Keratinocyte (primary cell): ENCODE data around the gene GPR34. TPM values are rescaled to one million over a fixed set of nuclear protein-coding genes. Genes with fewer than 3 reads are reported as not detected.

ENCODE experiments used
- DNase-seq: peaks from one replicate; pipeline ENCODE4 v3.0.0-alpha.2; 2011; ENCODE audit warnings: low read depth, missing footprints, low spot score
- FAIRE-seq: peaks from 2 replicates; lab custom pipeline; 2011; peaks lifted over from hg19 to GRCh38; lab: Jason Lieb, UNC
- H2AFZ ChIP-seq: 2 replicates; pipeline ENCODE4 v1.6.0; 2012; ENCODE audit warnings: low read length, control low read depth, inconsistent platforms; ENCODE audit not compliant: control insufficient read depth
- H3K27ac ChIP-seq: 2 replicates; pipeline ENCODE4 v1.5.1; 2011; ENCODE audit warnings: low read length; ENCODE audit not compliant: control insufficient read depth, insufficient read depth
- H3K27me3 ChIP-seq: 3 replicates; pipeline ENCODE4 v1.6.0; 2011; ENCODE audit warnings: low read length; ENCODE audit not compliant: control insufficient read depth, insufficient read depth; ENCODE audit errors: extremely low read depth
- H3K36me3 ChIP-seq, 2 experiments: 2 replicates in 1 of 2; 3 replicates in 1 of 2; pipeline ENCODE4 v1.5.1; 2011; ENCODE audit warnings: low read length in 2 of 2, mild to moderate bottlenecking in 1 of 2; ENCODE audit not compliant: control insufficient read depth in 2 of 2, insufficient read depth in 2 of 2; ENCODE audit errors: extremely low read depth in 1 of 2
- H3K4me1 ChIP-seq: 3 replicates; pipeline ENCODE4 v1.5.1; 2011; ENCODE audit warnings: low read length; ENCODE audit not compliant: control insufficient read depth, insufficient read depth; ENCODE audit errors: extremely low read depth
- H3K4me2 ChIP-seq: 3 replicates; pipeline ENCODE4 v1.6.0; 2011; ENCODE audit warnings: low read depth, low read length; ENCODE audit not compliant: control insufficient read depth, insufficient read depth; ENCODE audit errors: extremely low read depth
- H3K4me3 ChIP-seq, 3 experiments: fragments of 200-600 bp in 1 of 3; sonication (generic) in 1 of 3; 2 replicates in 2 of 3; 3 replicates in 1 of 3; pipeline ENCODE4 v1.5.1; 2011 to 2016; ENCODE audit warnings: low read length in 3 of 3, mild to moderate bottlenecking in 3 of 3, control low read depth in 2 of 3, inconsistent platforms in 1 of 3, low read depth in 1 of 3, mixed read lengths in 1 of 3, mixed run types in 1 of 3, moderate library complexity in 1 of 3; ENCODE audit not compliant: control insufficient read depth in 2 of 3, insufficient read depth in 2 of 3; ENCODE audit errors: extremely low read depth in 1 of 3
- H3K79me2 ChIP-seq: 2 replicates; pipeline ENCODE4 v1.6.0; 2012; ENCODE audit warnings: low read length; ENCODE audit not compliant: control insufficient read depth, insufficient read depth
- H3K9ac ChIP-seq: 3 replicates; pipeline ENCODE4 v1.6.0; 2011; ENCODE audit warnings: low read length; ENCODE audit not compliant: control insufficient read depth, insufficient read depth; ENCODE audit errors: extremely low read depth
- H3K9me1 ChIP-seq: 3 replicates; pipeline ENCODE4 v1.6.0; 2011; ENCODE audit warnings: low read length; ENCODE audit not compliant: control insufficient read depth, insufficient read depth; ENCODE audit errors: extremely low read depth
- H3K9me3 ChIP-seq: 2 replicates; pipeline ENCODE4 v1.5.1; 2012; ENCODE audit warnings: low read depth, low read length; ENCODE audit not compliant: control insufficient read depth
- H4K20me1 ChIP-seq: 3 replicates; pipeline ENCODE4 v1.6.0; 2011; ENCODE audit warnings: low read length; ENCODE audit not compliant: control insufficient read depth, insufficient read depth; ENCODE audit errors: extremely low read depth
- CTCF ChIP-seq, 3 experiments: IDR thresholded peaks in 1 of 3; conservative IDR thresholded peaks in 1 of 3; optimal IDR thresholded peaks in 1 of 3; 2 replicates in 2 of 3; 3 replicates in 1 of 3; pipeline versions ENCODE3 to v1.5.1; 2011; ENCODE audit warnings: low read length in 3 of 3, mild to moderate bottlenecking in 3 of 3, moderate library complexity in 2 of 3, control low read depth in 1 of 3, inconsistent platforms in 1 of 3; ENCODE audit not compliant: insufficient read depth in 2 of 3; ENCODE audit errors: extremely low read depth in 1 of 3
- EZH2 ChIP-seq: IDR thresholded peaks from one replicate; pipeline ENCODE4 v1.6.1; 2012; ENCODE audit warnings: inconsistent platforms, mild to moderate bottlenecking, low read length, moderate library complexity
- dilution Hi-C: fragments of 300-500 bp; cut with MboI; formaldehyde crosslinking; loops from one replicate; pipeline ENCODE4 v1.7.0; 2020; ENCODE audit warnings: low sequenced_read_pairs; ENCODE audit not compliant: extremely low pct_ligation_motif_present
- polyA plus RNA-seq, 5 experiments: library from polyadenylated mRNA; depleted of rRNA in 3 of 5; stranded (reverse) in 3 of 5; stranded (forward) in 1 of 5; unstranded in 1 of 5; fragments of >200 nt; gene quantifications; 1 replicate in 1 of 5; 2 replicates in 3 of 5; 3 replicates in 1 of 5; pipeline versions ENCODE4 v1.2.1 to v1.2.3, GENCODE V29; 2011 to 2012; ENCODE audit warnings: missing spikeins in 2 of 5, low read depth in 1 of 5, low replicate concordance in 1 of 5

The GPR34 gene
- polyA plus RNA-seq, 1 donor (not counting 4 experiments of a cell fraction or from before 2014, with no cell fraction given): not detected

GRCh38 chrX:41720125-41720779 lies 31.5 kb downstream of the GPR34 start:
- FAIRE-seq (no peak), DNase-seq (no peak)
- no peaks in the 10 kb centered on the region for H3K9me1 ChIP-seq
- no peaks in the 10 kb centered on the region for H4K20me1 ChIP-seq
- H3K36me3 ChIP-seq: no peaks in the 10 kb centered on the region
- H2AFZ ChIP-seq: no peak overlapping the region
- H3K4me3 ChIP-seq: no peak overlapping the region
- H3K4me1 ChIP-seq: no peaks in the 10 kb centered on the region
- H3K9ac ChIP-seq: no peak overlapping the region
- H3K9me3 ChIP-seq: peaks cover 3% of the 10 kb centered on the region
- dilution Hi-C loops: no loop called here
- no peaks in the 10 kb centered on the region for H3K79me2 ChIP-seq
- TF ChIP-seq EZH2 (no peak), CTCF (optimal IDR thresholded peaks at IDR 0.05 in 1 of 3, IDR thresholded peaks at IDR 0.05 in 1 of 3, conservative IDR thresholded peaks at IDR 0.05 in 1 of 3; ENCODE audit: extremely low read depth in 1 of 3, insufficient read depth in 2 of 3, low read length in 3 of 3) (no peak)
- H3K27me3 ChIP-seq: no peaks in the 10 kb centered on the region
- H3K27ac ChIP-seq: no peak overlapping the region
- no peak overlapping the region for H3K4me2 ChIP-seq

GRCh38 chrX:41721590-41721989 lies 32.8 kb downstream of the GPR34 start:
- no peak overlapping the region for H3K4me3 ChIP-seq
- no peaks in the 10 kb centered on the region for H3K36me3 ChIP-seq
- H3K4me2 ChIP-seq: no peak overlapping the region
- H3K27me3 ChIP-seq: no peaks in the 10 kb centered on the region
- FAIRE-seq: no peak
- H3K4me1 ChIP-seq: no peaks in the 10 kb centered on the region
- no peak for TF ChIP-seq CTCF (optimal IDR thresholded peaks at IDR 0.05 in 1 of 3, IDR thresholded peaks at IDR 0.05 in 1 of 3, conservative IDR thresholded peaks at IDR 0.05 in 1 of 3; ENCODE audit: extremely low read depth in 1 of 3, insufficient read depth in 2 of 3, low read length in 3 of 3)
- no peak for TF ChIP-seq EZH2
- no peaks in the 10 kb centered on the region for H3K9me1 ChIP-seq
- H3K79me2 ChIP-seq: no peaks in the 10 kb centered on the region
- H2AFZ ChIP-seq: no peak overlapping the region
- dilution Hi-C loops: no loop called here
- no peak overlapping the region for H3K27ac ChIP-seq
- no peak overlapping the region for H3K9ac ChIP-seq
- H4K20me1 ChIP-seq: no peaks in the 10 kb centered on the region
- DNase-seq: no peak
- peaks cover 3% of the 10 kb centered on the region for H3K9me3 ChIP-seq
